GM12801 (cell line): ENCODE data around the gene NUDT22.

ENCODE experiments used
- CTCF ChIP-seq: IDR thresholded peaks from one replicate; pipeline ENCODE4 v1.5.1; 2011; ENCODE audit warnings: control low read depth; ENCODE audit not compliant: insufficient read length; ENCODE audit errors: extremely low read depth

NUDT22 gene

GRCh38 chr11:64252003-64252872, 26.2 kb downstream of the NUDT22 start:
- TF ChIP-seq CTCF, result no peak

- no peak for TF ChIP-seq CTCF
These were observed 27.0 kb downstream of the NUDT22 start for GRCh38 chr11:64253043-64253442.

GRCh38 chr11:64253481-64253880, 27.4 kb downstream of the NUDT22 start:
- TF ChIP-seq CTCF, result no peak

- TF ChIP-seq CTCF, result no peak
These were observed 28.3 kb downstream of the NUDT22 start for GRCh38 chr11:64254326-64254725.

- no peak for TF ChIP-seq CTCF
These were observed 29.4 kb downstream of the NUDT22 start for GRCh38 chr11:64255135-64256128.

- TF ChIP-seq CTCF, result no peak
These were observed 30.2 kb downstream of the NUDT22 start for GRCh38 chr11:64256300-64256699.

GRCh38 chr11:64258356-64258755, 32.3 kb downstream of the NUDT22 start:
- TF ChIP-seq CTCF, result no peak
